IPS-15b (cell line): Measurements from ENCODE around the gene MYCBP2.

ENCODE experiments used
- H3K27me3 ChIP-seq: one replicate; pipeline ENCODE4 v1.6.1; 2013; ENCODE audit warnings: low read length; ENCODE audit not compliant: control insufficient read depth, insufficient read depth
- H3K36me3 ChIP-seq: one replicate; pipeline ENCODE4 v1.6.1; 2013; ENCODE audit warnings: low read length; ENCODE audit not compliant: control insufficient read depth, insufficient read depth
- H3K4me1 ChIP-seq: one replicate; pipeline ENCODE4 v1.6.1; 2013; ENCODE audit warnings: mild to moderate bottlenecking, low read length; ENCODE audit not compliant: control insufficient read depth, insufficient read depth
- H3K4me3 ChIP-seq: one replicate; pipeline ENCODE4 v1.5.1; 2013; ENCODE audit warnings: low read depth, low read length
- H3K9ac ChIP-seq: one replicate; pipeline ENCODE4 v1.6.1; 2013; ENCODE audit warnings: low read depth, mild to moderate bottlenecking, low read length
- H3K9me3 ChIP-seq: one replicate; pipeline ENCODE4 v1.6.1; 2013; ENCODE audit warnings: mild to moderate bottlenecking, low read length; ENCODE audit not compliant: control insufficient read depth, insufficient read depth

Gene MYCBP2, protein sequence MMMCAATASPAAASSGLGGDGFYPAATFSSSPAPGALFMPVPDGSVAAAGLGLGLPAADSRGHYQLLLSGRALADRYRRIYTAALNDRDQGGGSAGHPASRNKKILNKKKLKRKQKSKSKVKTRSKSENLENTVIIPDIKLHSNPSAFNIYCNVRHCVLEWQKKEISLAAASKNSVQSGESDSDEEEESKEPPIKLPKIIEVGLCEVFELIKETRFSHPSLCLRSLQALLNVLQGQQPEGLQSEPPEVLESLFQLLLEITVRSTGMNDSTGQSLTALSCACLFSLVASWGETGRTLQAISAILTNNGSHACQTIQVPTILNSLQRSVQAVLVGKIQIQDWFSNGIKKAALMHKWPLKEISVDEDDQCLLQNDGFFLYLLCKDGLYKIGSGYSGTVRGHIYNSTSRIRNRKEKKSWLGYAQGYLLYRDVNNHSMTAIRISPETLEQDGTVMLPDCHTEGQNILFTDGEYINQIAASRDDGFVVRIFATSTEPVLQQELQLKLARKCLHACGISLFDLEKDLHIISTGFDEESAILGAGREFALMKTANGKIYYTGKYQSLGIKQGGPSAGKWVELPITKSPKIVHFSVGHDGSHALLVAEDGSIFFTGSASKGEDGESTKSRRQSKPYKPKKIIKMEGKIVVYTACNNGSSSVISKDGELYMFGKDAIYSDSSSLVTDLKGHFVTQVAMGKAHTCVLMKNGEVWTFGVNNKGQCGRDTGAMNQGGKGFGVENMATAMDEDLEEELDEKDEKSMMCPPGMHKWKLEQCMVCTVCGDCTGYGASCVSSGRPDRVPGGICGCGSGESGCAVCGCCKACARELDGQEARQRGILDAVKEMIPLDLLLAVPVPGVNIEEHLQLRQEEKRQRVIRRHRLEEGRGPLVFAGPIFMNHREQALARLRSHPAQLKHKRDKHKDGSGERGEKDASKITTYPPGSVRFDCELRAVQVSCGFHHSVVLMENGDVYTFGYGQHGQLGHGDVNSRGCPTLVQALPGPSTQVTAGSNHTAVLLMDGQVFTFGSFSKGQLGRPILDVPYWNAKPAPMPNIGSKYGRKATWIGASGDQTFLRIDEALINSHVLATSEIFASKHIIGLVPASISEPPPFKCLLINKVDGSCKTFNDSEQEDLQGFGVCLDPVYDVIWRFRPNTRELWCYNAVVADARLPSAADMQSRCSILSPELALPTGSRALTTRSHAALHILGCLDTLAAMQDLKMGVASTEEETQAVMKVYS (N-terminal part only)

DNA sequence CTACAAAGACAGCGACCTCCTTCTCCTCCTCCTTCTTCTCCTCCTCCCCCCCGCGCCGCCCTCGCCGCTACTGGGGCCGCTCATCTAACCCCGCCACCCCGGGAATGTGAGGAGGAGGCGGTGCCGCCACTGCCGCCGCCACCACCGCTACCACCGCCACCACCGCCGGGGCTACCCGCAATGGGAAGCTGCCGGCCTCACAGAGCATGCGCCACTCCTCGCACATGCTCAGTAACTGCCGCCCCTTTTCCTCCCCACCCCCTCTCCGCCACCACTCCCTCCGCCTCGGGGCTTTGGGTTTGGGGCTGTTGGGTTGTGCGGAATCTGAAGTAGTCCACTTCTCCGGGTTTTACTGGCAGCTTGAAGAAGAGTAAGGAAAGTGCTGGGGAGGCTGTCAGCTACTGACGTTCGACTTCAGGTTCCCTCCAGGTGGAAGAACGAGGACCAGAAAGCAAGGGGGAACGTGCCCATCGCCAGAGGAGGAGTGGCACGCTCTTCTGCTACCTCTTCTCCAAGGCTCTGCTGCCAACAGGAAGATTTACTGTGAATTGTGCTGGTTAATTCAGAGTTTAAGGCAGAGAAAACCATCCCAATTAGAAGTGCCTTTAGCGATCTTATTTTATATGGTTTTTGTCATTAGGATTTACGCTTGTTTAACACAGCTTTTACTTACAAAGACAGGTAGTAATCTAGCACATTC is at the start of gene MYCBP2:
Gene MYCBP2, minus strand, starts transcription at position 190 of the 700 bp plus-strand sequence. CDS start 319 bp downstream, outside the sequence.
- H3K4me1 ChIP-seq, result peaks cover 7% of the 10 kb centered on the region
- no peaks in the 10 kb centered on the region for H3K9me3 ChIP-seq
- peak within 1 kb of the TSS; percentile 70 for H3K4me3 ChIP-seq
- no peak within 1 kb of the TSS for H3K9ac ChIP-seq
- peaks cover 16% of the 10 kb centered on the region for H3K27me3 ChIP-seq
- H3K36me3 ChIP-seq, result no peaks in the 10 kb centered on the region

- H3K4me1 ChIP-seq, result peaks cover 23% of the 10 kb centered on the region
- no peaks in the 10 kb centered on the region for H3K36me3 ChIP-seq
- no peak overlapping the region for H3K9ac ChIP-seq
Observed at GRCh38 chr13:77375560-77376108, 48.7 kb upstream of the MYCBP2 start.

GRCh38 chr13:77374786-77375185 is 47.9 kb upstream of the MYCBP2 start:
- H3K27me3 ChIP-seq, result no peaks in the 10 kb centered on the region

More at GRCh38 chr13:77375560-77376108, 48.7 kb upstream of the MYCBP2 start:
- no peaks in the 10 kb centered on the region for H3K9me3 ChIP-seq
- no peak overlapping the region for H3K4me3 ChIP-seq
- H3K27me3 ChIP-seq, result no peaks in the 10 kb centered on the region

DNA sequence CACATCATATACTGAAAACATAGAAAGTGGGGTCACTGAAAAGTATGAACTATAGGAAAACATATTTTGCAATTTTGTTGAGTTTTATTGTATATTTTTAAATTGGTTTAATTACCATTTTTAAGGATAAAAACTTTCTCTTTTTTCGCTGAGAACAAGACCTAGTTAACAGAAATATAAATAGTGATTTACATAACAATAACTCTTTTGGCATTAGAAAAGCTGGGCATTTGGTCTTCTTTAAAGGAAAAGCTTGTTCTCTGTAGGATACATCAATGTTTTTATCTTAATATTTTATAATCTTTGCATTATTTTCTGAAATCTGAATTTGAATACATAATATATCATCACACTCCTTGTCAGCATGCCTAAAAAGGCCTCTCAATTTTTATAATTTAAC is 47.4 kb upstream of the MYCBP2 start:
- H3K4me1 ChIP-seq, result peaks cover 23% of the 10 kb centered on the region
- no peaks in the 10 kb centered on the region for H3K36me3 ChIP-seq

More at GRCh38 chr13:77374786-77375185, 47.9 kb upstream of the MYCBP2 start:
- Histone ChIP-seq H3K9me3 (no peaks in the 10 kb centered on the region), H3K4me1 (peaks cover 23% of the 10 kb centered on the region), H3K9ac (no peak overlapping the region), H3K4me3 (no peak overlapping the region), H3K36me3 (no peaks in the 10 kb centered on the region)

DNA sequence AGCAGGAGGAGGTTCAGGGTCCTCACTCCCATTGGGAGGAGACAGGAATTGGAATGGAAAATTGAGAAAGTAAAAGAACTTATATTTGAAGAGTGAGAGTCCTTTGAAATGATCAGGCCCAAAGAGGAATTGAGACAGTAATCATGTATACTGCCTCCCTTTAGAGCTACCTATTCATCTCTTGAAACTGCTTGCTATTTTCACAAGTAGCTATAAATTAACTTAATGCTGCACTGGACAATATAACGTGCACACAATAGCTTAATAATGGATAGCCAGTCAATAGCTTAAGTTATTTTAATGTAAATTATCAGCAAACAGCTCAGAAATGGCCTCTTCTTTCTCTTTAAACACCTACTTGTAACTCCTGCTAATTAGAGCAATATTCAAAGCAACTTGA is 46.6 kb upstream of the MYCBP2 start:
- Histone ChIP-seq H3K27me3 (no peaks in the 10 kb centered on the region), H3K36me3 (no peaks in the 10 kb centered on the region), H3K9me3 (no peaks in the 10 kb centered on the region), H3K9ac (no peak overlapping the region), H3K4me1 (peaks cover 23% of the 10 kb centered on the region), H3K4me3 (no peak overlapping the region)

More for the DNA sequence above, 47.4 kb upstream of the MYCBP2 start:
- H3K27me3 ChIP-seq, result no peaks in the 10 kb centered on the region
- H3K9ac ChIP-seq, result no peak overlapping the region
- H3K4me3 ChIP-seq, result no peak overlapping the region
- no peaks in the 10 kb centered on the region for H3K9me3 ChIP-seq

DNA sequence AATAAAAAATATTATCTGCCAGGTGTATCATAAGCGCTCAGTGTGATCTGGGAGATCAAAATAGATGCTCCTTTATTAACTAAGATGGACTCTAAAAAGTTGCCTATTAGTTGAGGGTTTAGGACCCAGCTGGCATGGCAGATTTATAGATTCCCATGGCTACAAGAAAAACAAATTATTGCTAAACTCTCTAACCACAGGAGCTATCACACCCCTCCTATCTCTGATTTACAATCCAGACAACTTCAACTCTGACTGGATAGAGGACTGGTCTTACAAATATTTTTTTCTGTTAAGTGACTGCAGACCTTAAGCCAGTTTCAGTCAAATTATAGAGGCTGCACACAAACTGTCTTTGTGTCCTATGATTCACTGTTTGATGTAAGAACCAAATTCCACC is 45.4 kb upstream of the MYCBP2 start:
- Histone ChIP-seq H3K4me3 (no peak overlapping the region), H3K9me3 (no peaks in the 10 kb centered on the region), H3K36me3 (no peaks in the 10 kb centered on the region), H3K27me3 (no peaks in the 10 kb centered on the region), H3K9ac (no peak overlapping the region), H3K4me1 (peaks cover 23% of the 10 kb centered on the region)

GRCh38 chr13:77370888-77371287 is 44.0 kb upstream of the MYCBP2 start:
- Histone ChIP-seq H3K9me3 (no peaks in the 10 kb centered on the region), H3K4me1 (peaks cover 23% of the 10 kb centered on the region), H3K36me3 (no peaks in the 10 kb centered on the region), H3K27me3 (no peaks in the 10 kb centered on the region), H3K4me3 (no peak overlapping the region), H3K9ac (no peak overlapping the region)

GRCh38 chr13:77362166-77362565 is 35.3 kb upstream of the MYCBP2 start:
- Histone ChIP-seq H3K4me1 (no peaks in the 10 kb centered on the region), H3K27me3 (no peaks in the 10 kb centered on the region), H3K36me3 (no peaks in the 10 kb centered on the region), H3K9me3 (no peaks in the 10 kb centered on the region), H3K9ac (no peak overlapping the region), H3K4me3 (no peak overlapping the region)

DNA sequence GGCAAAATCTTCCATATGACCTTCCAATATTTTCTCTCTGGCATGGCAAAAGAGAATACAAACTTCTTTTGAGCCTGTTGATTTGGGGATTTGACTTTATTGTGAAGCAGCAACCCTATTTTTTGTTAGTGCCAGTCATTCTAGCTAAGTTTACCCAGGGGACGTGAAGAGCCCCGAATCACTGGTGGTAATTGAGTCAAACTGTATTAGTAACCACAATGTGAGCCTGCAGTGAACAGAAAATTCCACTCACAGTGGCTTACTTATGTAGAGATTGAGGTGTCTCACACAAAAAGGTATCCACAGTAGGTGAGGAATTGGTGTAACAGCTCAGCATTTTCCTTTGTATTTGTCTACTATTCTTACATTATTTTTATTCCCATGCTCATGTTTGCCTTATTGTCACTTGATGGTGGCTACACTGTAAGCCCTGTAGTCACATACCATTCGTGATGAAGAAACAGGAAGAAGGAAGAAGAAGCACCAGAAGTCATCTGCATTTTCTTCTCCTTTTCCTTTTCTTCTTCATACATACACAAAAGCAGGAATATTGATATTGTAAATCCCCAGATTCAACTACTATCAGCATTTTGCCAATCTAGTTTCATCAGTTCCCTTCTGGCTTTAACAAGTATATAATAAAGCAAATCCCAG is 33.3 kb upstream of the MYCBP2 start:
- Histone ChIP-seq H3K9me3 (no peaks in the 10 kb centered on the region), H3K27me3 (no peaks in the 10 kb centered on the region), H3K4me1 (no peaks in the 10 kb centered on the region), H3K36me3 (no peaks in the 10 kb centered on the region), H3K4me3 (no peak overlapping the region), H3K9ac (no peak overlapping the region)

GRCh38 chr13:77359171-77359570 is 32.3 kb upstream of the MYCBP2 start:
- Histone ChIP-seq H3K36me3 (no peaks in the 10 kb centered on the region), H3K9me3 (no peaks in the 10 kb centered on the region), H3K9ac (no peak overlapping the region), H3K4me1 (no peaks in the 10 kb centered on the region), H3K27me3 (no peaks in the 10 kb centered on the region), H3K4me3 (no peak overlapping the region)
